Hypothalamus (tissue), 51 donors: Measurements from ENCODE around the gene MED22.
"Not testable (repeated sequence)": the region's sequence is repeated elsewhere in the genome, so short reads cannot be mapped to it uniquely, and the experiment has no call there.

ENCODE experiments used
- DNase-seq, 51 donors: peaks; one replicate each; lab custom pipeline; 2025; lab: John Stamatoyannopoulos, UW

Gene MED22

GRCh38 chr9:133339641-133340040, 8.3 kb downstream of the MED22 start:
- DNase-seq = no peak

GRCh38 chr9:133335924-133336811, 11.8 kb downstream of the MED22 start, which contains the start of gene SURF6:
SURF6 (minus strand) TSS chr9:133336188; CDS start chr9:133336132, 56 bp downstream.
- peak; percentile 39 to 94 (median 83) for DNase-seq

- DNase-seq = not testable (repeated sequence)
These were observed 13.0 kb downstream of the MED22 start for GRCh38 chr9:133334888-133335287.

- DNase-seq = no peak
These were observed 13.8 kb downstream of the MED22 start for GRCh38 chr9:133334161-133334560.

GRCh38 chr9:133333566-133333965, 14.4 kb downstream of the MED22 start:
- no peak for DNase-seq

GRCh38 chr9:133333011-133333410, 14.9 kb downstream of the MED22 start:
- no peak for DNase-seq

- no peak for DNase-seq
These were observed 15.6 kb downstream of the MED22 start for GRCh38 chr9:133332381-133332730.

GRCh38 chr9:133331641-133332380, 16.1 kb downstream of the MED22 start:
- no peak for DNase-seq

GRCh38 chr9:133331221-133331620, 16.7 kb downstream of the MED22 start:
- no peak for DNase-seq

- DNase-seq = peak in 5 of 51 donors; percentile 7 to 28 (median 11)
These were observed 18.4 kb downstream of the MED22 start for GRCh38 chr9:133329306-133330156.

GRCh38 chr9:133327834-133328484, 20.0 kb downstream of the MED22 start:
- DNase-seq = no peak

- not testable (repeated sequence) for DNase-seq
These were observed 20.9 kb downstream of the MED22 start for GRCh38 chr9:133327021-133327420.

- no peak for DNase-seq
These were observed 23.8 kb downstream of the MED22 start for GRCh38 chr9:133323991-133324703.

- no peak for DNase-seq
These were observed 24.7 kb downstream of the MED22 start for GRCh38 chr9:133323211-133323610.

GRCh38 chr9:133322701-133323100, 25.2 kb downstream of the MED22 start:
- DNase-seq = no peak

GRCh38 chr9:133321411-133321935, 26.5 kb downstream of the MED22 start:
- no peak for DNase-seq

GRCh38 chr9:133320421-133320881, 27.5 kb downstream of the MED22 start:
- DNase-seq = no peak

GRCh38 chr9:133317551-133317950, 30.4 kb downstream of the MED22 start:
- not testable (repeated sequence) for DNase-seq

GRCh38 chr9:133315997-133316396, 31.9 kb downstream of the MED22 start:
- no peak for DNase-seq
